ENCODE results near the gene CMBL. TPM values are rescaled to one million over a fixed set of nuclear protein-coding genes. Genes with fewer than 3 reads are reported as not detected.

The CMBL gene
- total and polyA plus RNA-seq, 2 experiments from 2014 or later: 20.8 to 24.1 TPM

- H3K27ac ChIP-seq: no peak overlapping the region
- H3K9me3 ChIP-seq (ENCODE audit: low read depth): no peaks in the 10 kb centered on the region
- no peak overlapping the region for H3K4me2 ChIP-seq
- TF ChIP-seq EZH2phosphoT487 (IDR thresholded peaks at IDR 0.05; ENCODE audit: low read depth, severe bottlenecking, unreplicated experiment): no peak
- TF ChIP-seq, protein P1, sequence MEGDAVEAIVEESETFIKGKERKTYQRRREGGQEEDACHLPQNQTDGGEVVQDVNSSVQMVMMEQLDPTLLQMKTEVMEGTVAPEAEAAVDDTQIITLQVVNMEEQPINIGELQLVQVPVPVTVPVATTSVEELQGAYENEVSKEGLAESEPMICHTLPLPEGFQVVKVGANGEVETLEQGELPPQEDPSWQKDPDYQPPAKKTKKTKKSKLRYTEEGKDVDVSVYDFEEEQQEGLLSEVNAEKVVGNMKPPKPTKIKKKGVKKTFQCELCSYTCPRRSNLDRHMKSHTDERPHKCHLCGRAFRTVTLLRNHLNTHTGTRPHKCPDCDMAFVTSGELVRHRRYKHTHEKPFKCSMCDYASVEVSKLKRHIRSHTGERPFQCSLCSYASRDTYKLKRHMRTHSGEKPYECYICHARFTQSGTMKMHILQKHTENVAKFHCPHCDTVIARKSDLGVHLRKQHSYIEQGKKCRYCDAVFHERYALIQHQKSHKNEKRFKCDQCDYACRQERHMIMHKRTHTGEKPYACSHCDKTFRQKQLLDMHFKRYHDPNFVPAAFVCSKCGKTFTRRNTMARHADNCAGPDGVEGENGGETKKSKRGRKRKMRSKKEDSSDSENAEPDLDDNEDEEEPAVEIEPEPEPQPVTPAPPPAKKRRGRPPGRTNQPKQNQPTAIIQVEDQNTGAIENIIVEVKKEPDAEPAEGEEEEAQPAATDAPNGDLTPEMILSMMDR (IDR thresholded peaks at IDR 0.05; ENCODE audit: poor library complexity): no peak
- no peak for TF ChIP-seq EZH2 (IDR thresholded peaks at IDR 0.05; ENCODE audit: borderline replicate concordance)
- H3K4me3 ChIP-seq: no peak overlapping the region
- H3K36me3 ChIP-seq (replicated peaks; ENCODE audit: insufficient read depth, low read depth): no peaks in the 10 kb centered on the region
- H2AFZ ChIP-seq: no peak overlapping the region
- H3K79me2 ChIP-seq: no peaks in the 10 kb centered on the region
- no peaks in the 10 kb centered on the region for H3K27me3 ChIP-seq
- WGBS (ENCODE audit: low lambda C conversion rate, missing lambda C conversion rate): 86% methylated on average over 7 of the region's 7 CpGs
- no peaks in the 10 kb centered on the region for H4K20me1 ChIP-seq (ENCODE audit: insufficient read depth, poor library complexity, severe bottlenecking)
- no peaks in the 10 kb centered on the region for H3K9me2 ChIP-seq (replicated peaks; ENCODE audit: insufficient read depth)
- no peaks in the 10 kb centered on the region for H3K4me1 ChIP-seq (ENCODE audit: insufficient read depth)
- DNase-seq (ENCODE audit: low spot score): no peak
These were observed 27.6 kb downstream of the CMBL start for GRCh38 chr5:10279925-10280720.

GRCh38 chr5:10279328-10279727, 28.4 kb downstream of the CMBL start:
- no peaks in the 10 kb centered on the region for H3K9me3 ChIP-seq (ENCODE audit: low read depth)
- no peaks in the 10 kb centered on the region for H3K9me2 ChIP-seq (replicated peaks; ENCODE audit: insufficient read depth)
- H3K4me3 ChIP-seq: no peak overlapping the region
- no peak overlapping the region for H3K4me2 ChIP-seq
- TF ChIP-seq EZH2 (IDR thresholded peaks at IDR 0.05; ENCODE audit: borderline replicate concordance): no peak
- TF ChIP-seq, protein P1 (IDR thresholded peaks at IDR 0.05; ENCODE audit: poor library complexity): no peak
- TF ChIP-seq EZH2phosphoT487 (IDR thresholded peaks at IDR 0.05; ENCODE audit: low read depth, severe bottlenecking, unreplicated experiment): no peak
- no peaks in the 10 kb centered on the region for H3K27me3 ChIP-seq
- no peak overlapping the region for H3K27ac ChIP-seq
- 92% methylated on average over 4 of the region's 4 CpGs for WGBS (ENCODE audit: low lambda C conversion rate, missing lambda C conversion rate)
- no peaks in the 10 kb centered on the region for H4K20me1 ChIP-seq (ENCODE audit: insufficient read depth, poor library complexity, severe bottlenecking)
- no peak for DNase-seq (ENCODE audit: low spot score)
- no peaks in the 10 kb centered on the region for H3K79me2 ChIP-seq
- no peaks in the 10 kb centered on the region for H3K4me1 ChIP-seq (ENCODE audit: insufficient read depth)
- no peak overlapping the region for H2AFZ ChIP-seq
- no peaks in the 10 kb centered on the region for H3K36me3 ChIP-seq (replicated peaks; ENCODE audit: insufficient read depth, low read depth)

DNA sequence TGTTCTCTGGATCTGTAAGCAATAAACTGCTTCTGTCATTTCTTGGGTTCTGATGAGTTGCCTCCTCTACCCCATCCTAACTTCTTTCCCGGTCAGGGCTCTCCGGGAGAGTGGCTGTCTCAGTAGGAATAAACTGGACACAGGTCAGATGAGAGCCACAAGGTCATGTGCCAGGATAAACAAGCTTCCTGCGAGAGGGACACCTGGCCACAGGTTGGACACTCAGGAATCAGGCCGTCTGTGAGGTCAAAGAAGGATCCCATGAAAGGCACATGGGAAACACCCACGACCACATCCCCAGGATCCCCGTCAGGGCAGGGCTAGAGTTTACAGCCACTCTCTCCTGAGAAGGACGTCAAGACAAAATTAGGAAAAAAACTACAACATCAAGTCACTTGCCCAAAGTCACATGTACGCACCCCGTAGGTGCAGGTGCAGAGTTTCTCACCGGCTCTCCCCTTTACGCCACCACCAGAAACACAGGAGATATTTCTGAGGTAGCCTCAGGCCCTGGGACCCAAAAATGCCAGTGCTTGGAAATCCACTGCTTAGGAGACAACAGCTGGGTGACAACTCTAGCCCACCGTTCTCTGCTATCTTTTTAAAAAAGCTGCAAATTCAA, 28.9 kb downstream of the CMBL start:
- WGBS (ENCODE audit: low lambda C conversion rate, missing lambda C conversion rate): 91% methylated on average over 12 of the region's 12 CpGs
- Histone ChIP-seq H4K20me1 (ENCODE audit: insufficient read depth, poor library complexity, severe bottlenecking) (no peaks in the 10 kb centered on the region), H3K27ac (no peak overlapping the region), H3K9me3 (ENCODE audit: low read depth) (no peaks in the 10 kb centered on the region), H3K4me2 (no peak overlapping the region), H3K4me1 (ENCODE audit: insufficient read depth) (no peaks in the 10 kb centered on the region), H3K4me3 (no peak overlapping the region), H3K79me2 (no peaks in the 10 kb centered on the region), H3K9me2 (replicated peaks; ENCODE audit: insufficient read depth) (no peaks in the 10 kb centered on the region), H3K36me3 (replicated peaks; ENCODE audit: insufficient read depth, low read depth) (no peaks in the 10 kb centered on the region), H2AFZ (no peak overlapping the region), H3K27me3 (no peaks in the 10 kb centered on the region)
- TF ChIP-seq, protein P1 (IDR thresholded peaks at IDR 0.05; ENCODE audit: poor library complexity): no peak
- TF ChIP-seq EZH2 (IDR thresholded peaks at IDR 0.05; ENCODE audit: borderline replicate concordance) (no peak), EZH2phosphoT487 (IDR thresholded peaks at IDR 0.05; ENCODE audit: low read depth, severe bottlenecking, unreplicated experiment) (no peak)
- no peak for DNase-seq (ENCODE audit: low spot score)
